ENCODE data around the gene CLCNKA. TPM values are rescaled to one million over a fixed set of nuclear protein-coding genes. Genes with fewer than 3 reads are reported as not detected.

The CLCNKA gene
- total and polyA plus RNA-seq, 2 of the 8 experiments (the other 6 are each of a cell fraction or from before 2014, with no cell fraction given): 0.95 to 2.0 TPM

GRCh38 chr1:16066245-16066644 is 44.4 kb downstream of the CLCNKA start:
- H3K79me1 ChIP-seq (ENCODE audit: low read depth, low read length): no peaks in the 10 kb centered on the region
- H3K56ac ChIP-seq (replicated peaks; ENCODE audit: insufficient read length, low read depth, low read length): no peak overlapping the region
- H3K23me2 ChIP-seq (ENCODE audit: low read depth, low read length): no peaks in the 10 kb centered on the region
- no peak overlapping the region for H2AK5ac ChIP-seq (ENCODE audit: low read depth, low read length)
- no peaks in the 10 kb centered on the region for H4K20me1 ChIP-seq (replicated peaks in 1 of 2; ENCODE audit: control insufficient read depth in 1 of 2, insufficient read depth in 2 of 2, low read length in 2 of 2)
- H3K18ac ChIP-seq (ENCODE audit: extremely low read depth, low read length): no peak overlapping the region
- no peak overlapping the region for H3K14ac ChIP-seq (ENCODE audit: insufficient read length)
- H3K4ac ChIP-seq (replicated peaks; ENCODE audit: insufficient read length, low read depth, low read length): no peak overlapping the region
- no peak overlapping the region for H2BK5ac ChIP-seq (ENCODE audit: low read depth, low read length)
- no peaks in the 10 kb centered on the region for H3K36me3 ChIP-seq (ENCODE audit: control insufficient read depth in 2 of 4, insufficient read depth in 4 of 4, low read length in 3 of 4)
- no peak overlapping the region for H3K4me2 ChIP-seq (ENCODE audit: insufficient read depth in 1 of 2, low read depth in 2 of 2, low read length in 2 of 2)
- DNase-seq (ENCODE audit: low read depth in 1 of 2, low spot score in 2 of 2) (no peak), FAIRE-seq (no peak)
- H3K27ac ChIP-seq (ENCODE audit: low read depth, low read length): no peak overlapping the region
- no peak overlapping the region for H2BK120ac ChIP-seq (replicated peaks; ENCODE audit: low read depth, low read length)
- H4K91ac ChIP-seq (replicated peaks; ENCODE audit: insufficient read length, low read length): no peak overlapping the region
- H3K4me1 ChIP-seq (replicated peaks in 1 of 4; ENCODE audit: control insufficient read depth in 3 of 4, insufficient read depth in 4 of 4, low read length in 3 of 4): peaks cover 0 to 18% (median 13%) of the 10 kb centered on the region in 4 experiments; a peak in 6 of 7 replicates
- no peak overlapping the region for H3K23ac ChIP-seq (ENCODE audit: insufficient read length)
- ChIA-PET POLR2A (ENCODE audit: partially characterized antibody) (interaction anchor here (1.3 kb wide), 1 partner anchor 145 kb away, joined by 4 read pairs; no protein-coding TSS in a partner anchor), CTCF (ENCODE audit: partially characterized antibody) (interaction anchor here (0.5 to 7.8 kb wide), 7 partner anchors 14 to 374 kb away, joined by 3 to 91 read pairs (median 3); partner anchors contain the start of gene NECAP2)
- no peak overlapping the region for H2BK15ac ChIP-seq (ENCODE audit: low read length)
- H3K9me3 ChIP-seq (ENCODE audit: insufficient read depth in 2 of 2, low read depth in 1 of 2, low read length in 1 of 2): no peaks in the 10 kb centered on the region
- H3K79me2 ChIP-seq (ENCODE audit: control insufficient read depth in 1 of 2, insufficient read depth in 2 of 2, low read length in 2 of 2): no peaks in the 10 kb centered on the region
- H2AFZ ChIP-seq (ENCODE audit: low read length): no peak overlapping the region
- 92% methylated on average over 4 of the region's 4 CpGs; no CpG with 5 or more reads in 1 of the 2 experiments for WGBS, 2 experiments (ENCODE audit: extremely low coverage in 1 of 2, insufficient coverage in 1 of 2, insufficient read length in 1 of 2, insufficient replicate concordance in 2 of 2, low coverage in 1 of 2, low lambda C conversion rate in 2 of 2, missing lambda C conversion rate in 1 of 2)
- H3K9ac ChIP-seq (replicated peaks in 1 of 4; ENCODE audit: extremely low read depth in 1 of 4, low read depth in 3 of 4, low read length in 3 of 4): no peak overlapping the region
- H3K27me3 ChIP-seq (replicated peaks in 1 of 4; ENCODE audit: control insufficient read depth in 3 of 4, extremely low read depth in 1 of 4, insufficient read depth in 3 of 4, low read length in 3 of 4): peaks cover 0 to 4% (median 2%) of the 10 kb centered on the region in 4 experiments; a peak in 2 of 7 replicates
- no peak overlapping the region for H4K5ac ChIP-seq (ENCODE audit: insufficient read length, low read depth, low read length)
- no peak overlapping the region for H3K4me3 ChIP-seq (ENCODE audit: extremely low read depth in 1 of 4, insufficient read depth in 2 of 4, low read depth in 3 of 4, low read length in 4 of 4)
- H2BK20ac ChIP-seq (ENCODE audit: low read length): no peak overlapping the region
- H2BK12ac ChIP-seq (ENCODE audit: low read depth, low read length): no peak overlapping the region
- no peak overlapping the region for H4K8ac ChIP-seq (ENCODE audit: extremely low read depth, insufficient read depth, low read length)
- TF ChIP-seq GTF2F1 (IDR thresholded peaks at IDR 0.05; ENCODE audit: borderline replicate concordance, low read depth, low read length): no peak
- no peak for TF ChIP-seq GABPA (IDR thresholded peaks at IDR 0.05; ENCODE audit: borderline replicate concordance, insufficient read depth, low read length)
- TF ChIP-seq, protein P1, sequence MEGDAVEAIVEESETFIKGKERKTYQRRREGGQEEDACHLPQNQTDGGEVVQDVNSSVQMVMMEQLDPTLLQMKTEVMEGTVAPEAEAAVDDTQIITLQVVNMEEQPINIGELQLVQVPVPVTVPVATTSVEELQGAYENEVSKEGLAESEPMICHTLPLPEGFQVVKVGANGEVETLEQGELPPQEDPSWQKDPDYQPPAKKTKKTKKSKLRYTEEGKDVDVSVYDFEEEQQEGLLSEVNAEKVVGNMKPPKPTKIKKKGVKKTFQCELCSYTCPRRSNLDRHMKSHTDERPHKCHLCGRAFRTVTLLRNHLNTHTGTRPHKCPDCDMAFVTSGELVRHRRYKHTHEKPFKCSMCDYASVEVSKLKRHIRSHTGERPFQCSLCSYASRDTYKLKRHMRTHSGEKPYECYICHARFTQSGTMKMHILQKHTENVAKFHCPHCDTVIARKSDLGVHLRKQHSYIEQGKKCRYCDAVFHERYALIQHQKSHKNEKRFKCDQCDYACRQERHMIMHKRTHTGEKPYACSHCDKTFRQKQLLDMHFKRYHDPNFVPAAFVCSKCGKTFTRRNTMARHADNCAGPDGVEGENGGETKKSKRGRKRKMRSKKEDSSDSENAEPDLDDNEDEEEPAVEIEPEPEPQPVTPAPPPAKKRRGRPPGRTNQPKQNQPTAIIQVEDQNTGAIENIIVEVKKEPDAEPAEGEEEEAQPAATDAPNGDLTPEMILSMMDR (IDR thresholded peaks at IDR 0.05; ENCODE audit: control extremely low read depth in 1 of 3, insufficient read depth in 1 of 3, low read depth in 1 of 3, low read length in 3 of 3): no peak
- TF ChIP-seq TAF1 (IDR thresholded peaks at IDR 0.05; ENCODE audit: low read depth, low read length): no peak
- TF ChIP-seq ASH2L (IDR thresholded peaks at IDR 0.05; ENCODE audit: low read length): no peak
- TF ChIP-seq BCL11A (IDR thresholded peaks at IDR 0.05; ENCODE audit: low read depth in 2 of 2, low read length in 2 of 2): no peak
- TF ChIP-seq BRCA1 (IDR thresholded peaks at IDR 0.05; ENCODE audit: low read depth, low read length): no peak
- no peak for TF ChIP-seq POLR2A (IDR thresholded peaks at IDR 0.05; ENCODE audit: control extremely low read depth in 1 of 2, low read depth in 2 of 2, low read length in 2 of 2)
- no peak for TF ChIP-seq CBX5 (IDR thresholded peaks at IDR 0.05; ENCODE audit: low read depth, low read length)
- TF ChIP-seq SUZ12 (IDR thresholded peaks at IDR 0.05; ENCODE audit: low read length): no peak
- TF ChIP-seq E2F6 (IDR thresholded peaks at IDR 0.05): no peak
- TF ChIP-seq KDM5A (IDR thresholded peaks at IDR 0.05; ENCODE audit: low read length): no peak
